A549 (cell line): Measurements from ENCODE around the gene KDM4B.

Experiments used
- CTCF ChIP-seq: fragments of >200 bp; sonication (Bioruptor Twin); formaldehyde crosslinking; IDR thresholded peaks from 3 replicates; pipeline ENCODE4 v1.5.1; 2016
- E2F6 ChIP-seq: IDR thresholded peaks from 2 replicates; pipeline ENCODE4 v1.6.1; 2012; ENCODE audit warnings: low read depth, borderline replicate concordance
- JUNB ChIP-seq: fragments of >200 bp; sonication (Bioruptor Twin); formaldehyde crosslinking; IDR thresholded peaks from 2 replicates; pipeline ENCODE4 v1.6.1; 2016
- KDM5A ChIP-seq: fragments of 200-600 bp; sonication (generic); IDR thresholded peaks from 2 replicates; pipeline ENCODE4 v1.6.1; 2016; ENCODE audit warnings: antibody characterized with exemption, mild to moderate bottlenecking
- MAX ChIP-seq: IDR thresholded peaks from 2 replicates; pipeline ENCODE4 v1.6.1; 2012
- POLR2A ChIP-seq: IDR thresholded peaks from 2 replicates; pipeline ENCODE4 v1.6.1; 2012; ENCODE audit warnings: mild to moderate bottlenecking, low read length
- RCOR1 ChIP-seq: fragments of 150-350 bp; IDR thresholded peaks from 2 replicates; pipeline ENCODE4 v1.6.1; 2014; ENCODE audit warnings: antibody characterized with exemption, low read length, low read depth
- SMC3 ChIP-seq: fragments of >200 bp; sonication (Bioruptor Twin); formaldehyde crosslinking; IDR thresholded peaks from 3 replicates; pipeline ENCODE4 v1.6.1; 2018; ENCODE audit warnings: inconsistent platforms

- TF ChIP-seq E2F6 = no peak
- no peak for TF ChIP-seq RCOR1
- no peak for TF ChIP-seq SMC3
- no peak for TF ChIP-seq CTCF
- TF ChIP-seq JUNB = no peak
- no peak for TF ChIP-seq MAX
- no peak for TF ChIP-seq KDM5A
- no peak for TF ChIP-seq POLR2A
Measured at GRCh38 chr19:5110546-5110945, 141.6 kb downstream of the KDM4B start.
